Gastrocnemius medialis (tissue), 4 donors: ENCODE measurements around the gene EIF3M.

ENCODE experiments used
- POLR2A ChIP-seq, 2 donors: fragments of 450-650 bp; IDR thresholded peaks; one replicate each; pipeline ENCODE4 v1.6.1; 2017; ENCODE audit warnings: antibody characterized with exemption in 2 of 2, mild to moderate bottlenecking in 2 of 2, moderate library complexity in 2 of 2
- TF ChIP-seq, protein P1 (sequence below), 5 experiments: fragments of 450-650 bp in 3 of 5; fragments of 200-600 bp in 2 of 5; sonication (generic) in 2 of 5; IDR thresholded peaks in 4 of 5; conservative IDR thresholded peaks in 1 of 5; 1 replicate in 4 of 5; 2 replicates in 1 of 5; pipeline ENCODE4 v1.5.1; 2016 to 2019; ENCODE audit warnings: antibody characterized with exemption in 5 of 5, mild to moderate bottlenecking in 3 of 5, moderate library complexity in 3 of 5

GRCh38 chr11:32606220-32606619 lies 22.6 kb downstream of the EIF3M start:
- TF ChIP-seq POLR2A (IDR thresholded peaks at IDR 0.05), result no peak
- TF ChIP-seq, protein P1, sequence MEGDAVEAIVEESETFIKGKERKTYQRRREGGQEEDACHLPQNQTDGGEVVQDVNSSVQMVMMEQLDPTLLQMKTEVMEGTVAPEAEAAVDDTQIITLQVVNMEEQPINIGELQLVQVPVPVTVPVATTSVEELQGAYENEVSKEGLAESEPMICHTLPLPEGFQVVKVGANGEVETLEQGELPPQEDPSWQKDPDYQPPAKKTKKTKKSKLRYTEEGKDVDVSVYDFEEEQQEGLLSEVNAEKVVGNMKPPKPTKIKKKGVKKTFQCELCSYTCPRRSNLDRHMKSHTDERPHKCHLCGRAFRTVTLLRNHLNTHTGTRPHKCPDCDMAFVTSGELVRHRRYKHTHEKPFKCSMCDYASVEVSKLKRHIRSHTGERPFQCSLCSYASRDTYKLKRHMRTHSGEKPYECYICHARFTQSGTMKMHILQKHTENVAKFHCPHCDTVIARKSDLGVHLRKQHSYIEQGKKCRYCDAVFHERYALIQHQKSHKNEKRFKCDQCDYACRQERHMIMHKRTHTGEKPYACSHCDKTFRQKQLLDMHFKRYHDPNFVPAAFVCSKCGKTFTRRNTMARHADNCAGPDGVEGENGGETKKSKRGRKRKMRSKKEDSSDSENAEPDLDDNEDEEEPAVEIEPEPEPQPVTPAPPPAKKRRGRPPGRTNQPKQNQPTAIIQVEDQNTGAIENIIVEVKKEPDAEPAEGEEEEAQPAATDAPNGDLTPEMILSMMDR (IDR thresholded peaks at IDR 0.05 in 4 of 5, conservative IDR thresholded peaks at IDR 0.05 in 1 of 5), result no peak
